ENCODE measurements around the gene PDGFRA.
"Not testable (repeated sequence)": the region's sequence is repeated elsewhere in the genome, so short reads cannot be mapped to it uniquely, and the experiment has no call there.

- not testable (repeated sequence) for TF ChIP-seq PKNOX1 (IDR thresholded peaks at IDR 0.05); TARDBP (IDR thresholded peaks at IDR 0.05); BHLHE40 (IDR thresholded peaks at IDR 0.05; ENCODE audit: borderline replicate concordance); CTBP1 (IDR thresholded peaks at IDR 0.05; ENCODE audit: borderline replicate concordance); SP1 (IDR thresholded peaks at IDR 0.05); HDGF (IDR thresholded peaks at IDR 0.05; ENCODE audit: borderline replicate concordance); FOXA1 (IDR thresholded peaks at IDR 0.05); SUZ12 (IDR thresholded peaks at IDR 0.05)
Observed at GRCh38 chr4:54236316-54236715, 7.2 kb downstream of the PDGFRA start.
